Mucosa of stomach (tissue), 1 donor: ENCODE measurements around the gene PRKAG3.
"Not testable (repeated sequence)": the region's sequence is repeated elsewhere in the genome, so short reads cannot be mapped to it uniquely, and the experiment has no call there.

Source experiments
- H3K27me3 ChIP-seq: one replicate; pipeline ENCODE4 v1.7.0; 2013; ENCODE audit warnings: mild to moderate bottlenecking, low read length; ENCODE audit not compliant: control insufficient read depth, insufficient read depth
- H3K36me3 ChIP-seq: one replicate; pipeline ENCODE4 v1.7.0; 2013; ENCODE audit warnings: low read length; ENCODE audit not compliant: control insufficient read depth, insufficient read depth
- H3K4me1 ChIP-seq: one replicate; pipeline ENCODE4 v1.7.0; 2013; ENCODE audit warnings: mild to moderate bottlenecking, low read length; ENCODE audit not compliant: control insufficient read depth, insufficient read depth
- H3K4me3 ChIP-seq: one replicate; pipeline ENCODE4 v1.7.0; 2013; ENCODE audit warnings: low read length
- H3K9ac ChIP-seq: one replicate; pipeline ENCODE4 v1.7.0; 2013; ENCODE audit warnings: mild to moderate bottlenecking, low read length, moderate library complexity
- H3K9me3 ChIP-seq: one replicate; pipeline ENCODE4 v1.7.0; 2013; ENCODE audit warnings: mild to moderate bottlenecking, low read length, moderate library complexity; ENCODE audit not compliant: control insufficient read depth
- donor health status: Pancreatic carcinoma.

The PRKAG3 gene

GRCh38 chr2:218852911-218853667, 21.5 kb upstream of the PRKAG3 start:
- Histone ChIP-seq H3K36me3 (no peaks in the 10 kb centered on the region), H3K4me1 (no peaks in the 10 kb centered on the region), H3K9ac (no peak overlapping the region), H3K4me3 (no peak overlapping the region), H3K9me3 (no peaks in the 10 kb centered on the region), H3K27me3 (peaks cover 49% of the 10 kb centered on the region)

- Histone ChIP-seq H3K36me3 (no peaks in the 10 kb centered on the region), H3K9ac (no peak overlapping the region), H3K9me3 (no peaks in the 10 kb centered on the region), H3K4me3 (no peak overlapping the region), H3K27me3 (peaks cover 31% of the 10 kb centered on the region), H3K4me1 (no peaks in the 10 kb centered on the region)
Measured at GRCh38 chr2:218851286-218851685, 19.7 kb upstream of the PRKAG3 start.

DNA sequence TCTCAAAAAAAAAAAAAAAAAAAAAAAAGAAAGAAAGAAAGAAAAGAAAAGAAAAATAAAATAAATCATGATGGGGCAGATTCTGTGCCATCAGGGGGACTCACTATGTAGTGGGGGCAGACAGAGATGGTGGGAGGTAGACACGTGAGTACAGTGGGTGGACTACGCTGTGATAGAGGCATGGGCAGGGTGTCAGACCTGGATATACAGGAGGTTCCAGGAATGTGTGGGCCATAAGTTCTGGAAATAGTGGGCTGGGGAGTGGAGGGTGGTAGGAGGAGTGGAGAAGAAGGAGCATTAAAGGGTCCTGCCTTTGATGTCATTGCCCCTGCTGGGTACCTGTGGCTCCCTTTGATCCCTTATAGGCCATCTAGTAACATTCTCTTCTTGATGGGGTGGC, 19.2 kb upstream of the PRKAG3 start:
- Histone ChIP-seq H3K4me1 (no peaks in the 10 kb centered on the region), H3K36me3 (no peaks in the 10 kb centered on the region), H3K9me3 (no peaks in the 10 kb centered on the region), H3K27me3 (peaks cover 26% of the 10 kb centered on the region), H3K9ac (no peak overlapping the region), H3K4me3 (no peak overlapping the region)

- Histone ChIP-seq H3K36me3 (no peaks in the 10 kb centered on the region), H3K9ac (no peak overlapping the region), H3K27me3 (peaks cover 16% of the 10 kb centered on the region), H3K4me1 (no peaks in the 10 kb centered on the region), H3K9me3 (no peaks in the 10 kb centered on the region), H3K4me3 (no peak overlapping the region)
Measured at GRCh38 chr2:218849721-218850120, 18.1 kb upstream of the PRKAG3 start.

DNA sequence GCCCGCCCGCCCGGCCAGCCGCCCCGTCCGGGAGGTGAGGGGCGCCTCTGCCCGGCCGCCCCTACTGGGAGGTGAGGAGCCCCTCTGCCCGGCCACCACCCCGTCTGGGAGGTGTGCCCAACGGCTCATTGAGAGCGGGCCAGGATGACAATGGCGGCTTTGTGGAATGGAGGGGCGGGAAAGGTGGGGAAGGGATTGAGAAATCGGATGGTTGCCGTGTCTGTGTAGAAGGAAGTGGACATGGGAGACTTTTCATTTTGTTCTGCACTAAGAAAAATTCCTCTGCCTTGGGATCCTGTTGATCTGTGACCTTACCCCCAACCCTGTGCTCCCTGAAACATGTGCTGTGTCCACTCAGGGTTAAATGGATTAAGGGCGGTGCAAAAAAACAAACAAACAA, 15.4 kb upstream of the PRKAG3 start:
- H3K9ac ChIP-seq, H3K4me3 ChIP-seq, H3K36me3 ChIP-seq, H3K27me3 ChIP-seq, H3K4me1 ChIP-seq, H3K9me3 ChIP-seq: not testable (repeated sequence)

- H3K4me1 ChIP-seq, H3K36me3 ChIP-seq, H3K9me3 ChIP-seq, H3K4me3 ChIP-seq, H3K27me3 ChIP-seq, H3K9ac ChIP-seq: not testable (repeated sequence)
Measured at GRCh38 chr2:218844334-218844733, 12.7 kb upstream of the PRKAG3 start.

DNA sequence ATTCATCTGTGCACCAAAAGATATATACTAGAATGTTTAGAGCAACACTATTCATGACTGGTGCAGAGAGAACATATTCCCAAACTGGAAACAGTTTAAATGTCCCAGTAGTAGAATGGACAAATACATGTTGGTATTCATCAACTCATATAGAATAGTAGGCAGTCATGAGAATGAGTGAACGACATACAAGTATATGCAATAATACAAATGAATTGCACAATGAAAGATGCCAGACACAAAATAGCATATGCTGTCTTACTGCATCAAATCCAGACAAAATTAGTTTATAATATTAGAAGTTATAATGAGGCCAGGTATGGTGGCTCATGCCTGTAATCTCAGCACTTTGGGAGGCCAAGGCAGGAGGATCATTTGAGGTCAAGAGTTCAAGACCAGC, 8.3 kb upstream of the PRKAG3 start:
- H3K9me3 ChIP-seq, result no peaks in the 10 kb centered on the region
- no peaks in the 10 kb centered on the region for H3K36me3 ChIP-seq
- H3K9ac ChIP-seq, result no peak overlapping the region
- H3K4me1 ChIP-seq, result no peaks in the 10 kb centered on the region
- no peak overlapping the region for H3K4me3 ChIP-seq
- H3K27me3 ChIP-seq, result peaks cover 8% of the 10 kb centered on the region

GRCh38 chr2:218839430-218839829, 7.8 kb upstream of the PRKAG3 start:
- Histone ChIP-seq H3K27me3 (peaks cover 10% of the 10 kb centered on the region), H3K4me1 (no peaks in the 10 kb centered on the region), H3K9ac (no peak overlapping the region), H3K9me3 (no peaks in the 10 kb centered on the region), H3K4me3 (no peak overlapping the region), H3K36me3 (no peaks in the 10 kb centered on the region)

- H3K36me3 ChIP-seq, result no peaks in the 10 kb centered on the region
- no peaks in the 10 kb centered on the region for H3K9me3 ChIP-seq
- no peak overlapping the region for H3K9ac ChIP-seq
- peaks cover 21% of the 10 kb centered on the region for H3K27me3 ChIP-seq
- no peaks in the 10 kb centered on the region for H3K4me1 ChIP-seq
- no peak overlapping the region for H3K4me3 ChIP-seq
Measured at GRCh38 chr2:218837495-218837894, 5.9 kb upstream of the PRKAG3 start.

DNA sequence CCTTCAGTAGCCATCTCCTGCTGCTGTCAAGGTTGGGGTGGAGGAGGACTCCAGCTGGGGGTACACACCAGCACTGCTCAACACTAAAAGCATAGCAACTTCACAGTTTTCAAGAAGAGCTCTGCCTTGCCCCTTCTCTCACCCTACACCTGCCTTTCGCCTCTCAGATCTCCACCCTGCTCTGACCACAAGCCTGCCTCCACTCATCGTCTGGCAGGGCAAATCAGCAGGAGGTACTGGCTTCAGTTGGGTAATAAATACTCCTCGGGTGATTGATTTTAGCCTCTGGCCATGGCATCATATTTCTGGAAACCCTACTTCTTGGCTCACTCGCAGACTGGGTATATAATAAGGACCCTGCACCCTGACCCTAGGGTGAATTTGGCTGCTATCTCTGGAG, 3.1 kb upstream of the PRKAG3 start:
- no peaks in the 10 kb centered on the region for H3K9me3 ChIP-seq
- no peaks in the 10 kb centered on the region for H3K36me3 ChIP-seq
- H3K4me3 ChIP-seq, result no peak overlapping the region
- H3K27me3 ChIP-seq, result peaks cover 21% of the 10 kb centered on the region
- no peak overlapping the region for H3K9ac ChIP-seq
- no peaks in the 10 kb centered on the region for H3K4me1 ChIP-seq

- H3K36me3 ChIP-seq, result no peaks in the 10 kb centered on the region
- H3K9ac ChIP-seq, result no peak overlapping the region
- no peak overlapping the region for H3K4me3 ChIP-seq
- H3K9me3 ChIP-seq, result no peaks in the 10 kb centered on the region
- no peaks in the 10 kb centered on the region for H3K4me1 ChIP-seq
- H3K27me3 ChIP-seq, result peaks cover 21% of the 10 kb centered on the region
Measured at GRCh38 chr2:218833023-218833609, 1.5 kb upstream of the PRKAG3 start.

- Histone ChIP-seq H3K4me1 (no peaks in the 10 kb centered on the region), H3K36me3 (no peaks in the 10 kb centered on the region), H3K27me3 (peaks cover 21% of the 10 kb centered on the region), H3K4me3 (no peak overlapping the region), H3K9ac (no peak overlapping the region), H3K9me3 (no peaks in the 10 kb centered on the region)
Measured at GRCh38 chr2:218832520-218832919, 917 bp upstream of the PRKAG3 start.
